AG08395 (cell line): ENCODE results near the gene TRIM13.
"Not testable (repeated sequence)": the region's sequence is repeated elsewhere in the genome, so short reads cannot be mapped to it uniquely, and the experiment has no call there.

ENCODE experiments used
- DNase-seq: peaks from one replicate; pipeline ENCODE4 v3.0.0; 2012; ENCODE audit warnings: mixed read lengths, low spot score

TRIM13 gene

GRCh38 chr13:49996951-49997895, at the start of gene TRIM13:
TRIM13 (plus strand) TSS chr13:49997042; CDS start chr13:50011941, 14,899 bp downstream.
- peak; percentile 75 for DNase-seq

- DNase-seq, result not testable (repeated sequence)
Observed at GRCh38 chr13:49948777-49949270, 48.0 kb upstream of the TRIM13 start.

GRCh38 chr13:49951754-49952535, 44.9 kb upstream of the TRIM13 start:
- no peak for DNase-seq

GRCh38 chr13:49953560-49953959, 43.3 kb upstream of the TRIM13 start:
- DNase-seq, result no peak

GRCh38 chr13:49954674-49955455, 42.0 kb upstream of the TRIM13 start:
- DNase-seq, result no peak

GRCh38 chr13:49956131-49956530, 40.7 kb upstream of the TRIM13 start:
- no peak for DNase-seq

GRCh38 chr13:49958321-49958720, 38.5 kb upstream of the TRIM13 start:
- no peak for DNase-seq

GRCh38 chr13:49967456-49967855, 29.4 kb upstream of the TRIM13 start:
- DNase-seq, result no peak

- no peak for DNase-seq
Observed at GRCh38 chr13:49972709-49973108, 24.1 kb upstream of the TRIM13 start.

- DNase-seq, result no peak
Observed at GRCh38 chr13:49975826-49976225, 21.0 kb upstream of the TRIM13 start.

GRCh38 chr13:49976314-49977258, 20.3 kb upstream of the TRIM13 start:
- peak; percentile 65 for DNase-seq

GRCh38 chr13:49977992-49978391, 18.9 kb upstream of the TRIM13 start:
- no peak for DNase-seq

- DNase-seq, result no peak
Observed at GRCh38 chr13:49980266-49980665, 16.6 kb upstream of the TRIM13 start.

- DNase-seq, result no peak
Observed at GRCh38 chr13:49985129-49985528, 11.7 kb upstream of the TRIM13 start.

- no peak for DNase-seq
Observed at GRCh38 chr13:49986471-49986870, 10.4 kb upstream of the TRIM13 start.

- DNase-seq, result not testable (repeated sequence)
Observed at GRCh38 chr13:49990612-49991011, 6.2 kb upstream of the TRIM13 start.

GRCh38 chr13:49993111-49993510, 3.7 kb upstream of the TRIM13 start:
- no peak for DNase-seq

GRCh38 chr13:49993666-49994065, 3.2 kb upstream of the TRIM13 start:
- no peak for DNase-seq

GRCh38 chr13:49995625-49996101, 1.2 kb upstream of the TRIM13 start:
- no peak for DNase-seq

- peak; percentile 92 for DNase-seq
Observed at GRCh38 chr13:49996161-49996915, 504 bp upstream of the TRIM13 start.
